Sigmoid colon (tissue), 3 donors: Measurements from ENCODE around the gene RASAL2.

Source experiments
- CTCF ChIP-seq, 4 experiments: fragments of 450-650 bp in 3 of 4; fragments of 200-600 bp in 1 of 4; IDR thresholded peaks; one replicate each; pipeline ENCODE4 v1.5.1; 2016 to 2019; ENCODE audit warnings: antibody characterized with exemption in 4 of 4, mild to moderate bottlenecking in 3 of 4, moderate library complexity in 2 of 4
- POLR2A ChIP-seq, 2 donors: fragments of 450-650 bp; IDR thresholded peaks; one replicate each; pipeline ENCODE4 v1.6.1; 2016; ENCODE audit warnings: antibody characterized with exemption in 2 of 2, mild to moderate bottlenecking in 2 of 2, moderate library complexity in 2 of 2

- TF ChIP-seq CTCF (IDR thresholded peaks at IDR 0.05) = no peak
- TF ChIP-seq POLR2A (IDR thresholded peaks at IDR 0.05) = no peak
Measured at GRCh38 chr1:178102218-178102617, 8.3 kb downstream of the RASAL2 start.
